Measurements from ENCODE around the gene GNE.
"Not testable (repeated sequence)": the region's sequence is repeated elsewhere in the genome, so short reads cannot be mapped to it uniquely, and the experiment has no call there.

The GNE gene

GRCh38 chr9:36204906-36205547 lies 53.2 kb downstream of the GNE start:
- DNase-seq, result no peak

GRCh38 chr9:36194326-36195000 lies 63.8 kb downstream of the GNE start:
- no peak for DNase-seq

- no peak for DNase-seq
Measured at GRCh38 chr9:36193023-36193422, 65.2 kb downstream of the GNE start.

- DNase-seq, result no peak
Measured at GRCh38 chr9:36192196-36192595, 66.1 kb downstream of the GNE start.

- no peak for DNase-seq
Measured at GRCh38 chr9:36191686-36192085, 66.6 kb downstream of the GNE start.

- DNase-seq, result peak; percentile 37
Measured at GRCh38 chr9:36191290-36191645, 67.0 kb downstream of the GNE start.

- peak; percentile 87 for DNase-seq
Measured at GRCh38 chr9:36190388-36191289, 67.6 kb downstream of the GNE start, which contains the start of gene CLTA. TSS of gene CLTA (plus strand) at chr9:36190921. CDS start at chr9:36191057, 136 bp downstream.

GRCh38 chr9:36189976-36190375 lies 68.3 kb downstream of the GNE start:
- DNase-seq, result no peak

GRCh38 chr9:36188212-36188611 lies 70.0 kb downstream of the GNE start:
- no peak for DNase-seq

GRCh38 chr9:36187414-36187813 lies 70.8 kb downstream of the GNE start:
- DNase-seq, result no peak

- DNase-seq, result not testable (repeated sequence)
Measured at GRCh38 chr9:36180243-36180642, 78.0 kb downstream of the GNE start.

- DNase-seq, result no peak
Measured at GRCh38 chr9:36177571-36177970, 80.7 kb downstream of the GNE start.

GRCh38 chr9:36176496-36176895 lies 81.8 kb downstream of the GNE start:
- not testable (repeated sequence) for DNase-seq

GRCh38 chr9:36175209-36175608 lies 83.0 kb downstream of the GNE start:
- not testable (repeated sequence) for DNase-seq

- no peak for DNase-seq
Measured at GRCh38 chr9:36174731-36175130, 83.5 kb downstream of the GNE start.

GRCh38 chr9:36174271-36174670 lies 84.0 kb downstream of the GNE start:
- no peak for DNase-seq

- no peak for DNase-seq
Measured at GRCh38 chr9:36173861-36174260, 84.4 kb downstream of the GNE start.

- DNase-seq, result no peak
Measured at GRCh38 chr9:36170531-36170930, 87.7 kb downstream of the GNE start.

GRCh38 chr9:36169708-36170107 lies 88.5 kb downstream of the GNE start:
- no peak for DNase-seq

- no peak for DNase-seq
Measured at GRCh38 chr9:36169166-36169565, 89.1 kb downstream of the GNE start, which contains the start of gene CCIN. TSS of gene CCIN (plus strand) at chr9:36169388. CDS start at chr9:36169503, 115 bp downstream.

- DNase-seq, result peak; percentile 82
Measured at GRCh38 chr9:36166168-36166927, 91.9 kb downstream of the GNE start.

GRCh38 chr9:36165826-36166167 lies 92.5 kb downstream of the GNE start:
- DNase-seq, result no peak

GRCh38 chr9:36164989-36165388 lies 93.3 kb downstream of the GNE start:
- DNase-seq, result no peak
